GM12873 (cell line): ENCODE results near the gene EDEM3.

Experiments
- TF ChIP-seq, protein P1 (sequence below): IDR thresholded peaks from 2 replicates; pipeline ENCODE4 v1.5.1; 2012; ENCODE audit warnings: low read depth, mild to moderate bottlenecking, moderate library complexity, low read length, control low read depth; ENCODE audit not compliant: insufficient read depth; ENCODE audit errors: missing control alignments

The EDEM3 gene

DNA sequence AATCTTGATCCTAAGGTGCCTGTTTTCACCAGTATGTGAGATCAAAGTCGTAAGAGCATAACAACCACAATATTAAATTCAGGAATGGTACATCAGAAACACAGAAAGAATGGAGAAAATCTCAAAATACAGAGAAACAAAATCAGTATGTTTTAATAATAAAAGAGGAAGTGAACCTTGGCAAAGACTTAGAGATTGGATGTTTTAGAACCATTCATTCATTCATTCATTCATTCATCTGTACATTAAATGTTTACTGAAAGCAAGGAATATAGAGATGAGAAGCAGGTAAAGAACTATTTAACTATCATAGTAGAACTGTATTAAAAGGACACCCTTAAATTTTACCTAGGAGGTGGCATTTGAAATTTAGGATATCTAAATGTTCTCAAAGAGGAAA lies 55.7 kb downstream of the EDEM3 start:
- TF ChIP-seq, protein P1, sequence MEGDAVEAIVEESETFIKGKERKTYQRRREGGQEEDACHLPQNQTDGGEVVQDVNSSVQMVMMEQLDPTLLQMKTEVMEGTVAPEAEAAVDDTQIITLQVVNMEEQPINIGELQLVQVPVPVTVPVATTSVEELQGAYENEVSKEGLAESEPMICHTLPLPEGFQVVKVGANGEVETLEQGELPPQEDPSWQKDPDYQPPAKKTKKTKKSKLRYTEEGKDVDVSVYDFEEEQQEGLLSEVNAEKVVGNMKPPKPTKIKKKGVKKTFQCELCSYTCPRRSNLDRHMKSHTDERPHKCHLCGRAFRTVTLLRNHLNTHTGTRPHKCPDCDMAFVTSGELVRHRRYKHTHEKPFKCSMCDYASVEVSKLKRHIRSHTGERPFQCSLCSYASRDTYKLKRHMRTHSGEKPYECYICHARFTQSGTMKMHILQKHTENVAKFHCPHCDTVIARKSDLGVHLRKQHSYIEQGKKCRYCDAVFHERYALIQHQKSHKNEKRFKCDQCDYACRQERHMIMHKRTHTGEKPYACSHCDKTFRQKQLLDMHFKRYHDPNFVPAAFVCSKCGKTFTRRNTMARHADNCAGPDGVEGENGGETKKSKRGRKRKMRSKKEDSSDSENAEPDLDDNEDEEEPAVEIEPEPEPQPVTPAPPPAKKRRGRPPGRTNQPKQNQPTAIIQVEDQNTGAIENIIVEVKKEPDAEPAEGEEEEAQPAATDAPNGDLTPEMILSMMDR = no peak

DNA sequence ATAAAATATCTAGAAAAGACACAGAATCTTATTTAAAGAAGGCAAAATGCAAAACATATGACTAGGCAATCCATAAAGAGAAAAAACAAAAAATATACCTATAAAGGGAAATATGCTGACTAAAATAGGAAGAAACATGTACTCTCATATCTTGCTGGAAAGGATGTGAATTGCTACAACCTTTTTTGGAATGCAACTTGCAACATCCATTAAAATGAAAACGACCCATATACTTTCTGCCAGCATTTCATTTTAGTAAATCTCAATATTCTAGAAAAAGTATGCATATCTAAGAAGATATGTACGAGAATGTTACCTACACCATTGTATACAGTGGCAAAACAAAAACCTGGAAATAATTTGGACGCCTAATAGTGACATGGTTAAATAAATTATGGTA lies 56.6 kb downstream of the EDEM3 start:
- TF ChIP-seq, protein P1 = no peak

DNA sequence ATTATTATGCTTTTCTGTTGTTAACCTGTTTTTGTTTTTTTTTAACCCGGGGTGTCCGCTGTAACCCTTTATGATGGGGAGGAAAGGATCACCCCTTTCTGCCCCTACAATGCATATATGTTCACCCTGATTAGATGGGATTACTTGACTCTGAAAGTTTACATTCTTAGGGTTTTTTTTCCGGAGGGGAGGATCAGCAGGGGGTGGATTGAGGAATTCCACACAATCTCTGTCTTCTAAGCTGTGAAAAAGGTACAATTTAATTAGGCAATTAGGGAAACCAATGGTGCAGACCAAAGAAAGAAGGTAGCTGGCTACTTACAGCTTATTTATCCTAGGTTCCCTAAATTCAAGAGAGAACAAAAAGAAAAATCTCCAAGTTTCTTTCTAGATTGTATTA lies 58.3 kb downstream of the EDEM3 start:
- TF ChIP-seq, protein P1 = no peak

DNA sequence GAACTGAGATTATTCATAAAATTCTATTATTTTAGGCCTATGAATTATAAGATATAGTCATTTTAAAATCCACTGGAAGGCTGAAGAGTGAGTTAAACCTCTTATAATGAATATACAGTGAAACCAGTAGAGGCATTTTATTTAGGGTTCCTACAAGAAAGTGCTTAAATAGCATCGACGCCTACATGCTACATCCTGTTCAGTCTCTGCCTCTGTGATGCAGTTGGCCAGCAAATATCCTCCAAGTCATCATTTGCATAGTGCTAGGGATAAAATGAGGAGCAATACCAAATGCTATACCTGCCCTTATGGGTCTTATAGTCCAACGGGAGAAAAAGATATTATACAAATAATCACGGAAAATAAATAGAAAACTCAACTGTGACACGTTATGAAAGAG lies 59.6 kb downstream of the EDEM3 start:
- TF ChIP-seq, protein P1 = no peak

DNA sequence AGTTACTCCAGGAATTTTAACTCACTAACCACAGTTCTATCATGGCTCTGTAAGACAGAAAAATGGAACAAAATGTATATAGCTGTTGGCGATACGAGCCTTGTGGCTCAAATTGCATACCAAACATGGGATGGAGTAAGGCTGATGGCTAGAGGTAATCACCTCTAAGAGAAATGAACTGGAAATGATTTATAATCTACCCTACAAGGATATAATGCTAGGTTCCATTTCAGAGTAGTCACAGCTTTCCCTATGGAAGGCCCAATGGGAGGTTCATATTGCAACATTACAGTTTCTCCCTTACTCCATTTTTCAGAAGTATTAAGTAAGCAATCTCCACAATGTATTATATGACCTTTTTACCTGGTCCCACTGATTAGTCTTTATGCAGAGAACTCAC lies 61.6 kb downstream of the EDEM3 start:
- TF ChIP-seq, protein P1 = no peak

DNA sequence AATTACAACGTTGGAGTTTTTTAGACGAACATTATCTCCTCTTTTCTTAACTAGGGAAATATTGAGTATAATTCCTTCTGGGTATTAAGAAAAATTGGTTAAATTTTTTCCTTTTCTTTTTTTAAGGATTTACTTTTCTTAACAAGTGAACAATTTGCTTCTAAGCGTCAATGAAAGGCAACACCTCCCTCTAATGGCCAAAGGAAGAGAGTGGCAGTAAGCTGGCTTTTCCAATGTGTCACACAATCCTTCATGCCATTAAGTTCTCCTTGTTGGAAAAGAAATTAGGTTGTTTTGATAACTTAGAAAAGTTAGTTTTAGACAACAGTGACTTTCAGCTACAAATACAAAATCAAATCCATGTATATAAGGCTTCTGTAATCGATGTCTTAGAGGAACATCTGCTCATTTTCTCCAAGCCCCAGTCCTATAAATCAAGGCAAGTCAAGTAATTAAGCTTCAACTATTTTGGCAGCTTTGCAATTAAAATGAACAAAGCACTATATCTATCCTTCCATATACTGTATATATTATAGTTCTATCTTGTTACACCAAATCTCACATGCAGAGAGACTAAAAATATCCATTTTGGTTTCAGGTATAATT lies 62.8 kb downstream of the EDEM3 start:
- TF ChIP-seq, protein P1 = peak; percentile 58

DNA sequence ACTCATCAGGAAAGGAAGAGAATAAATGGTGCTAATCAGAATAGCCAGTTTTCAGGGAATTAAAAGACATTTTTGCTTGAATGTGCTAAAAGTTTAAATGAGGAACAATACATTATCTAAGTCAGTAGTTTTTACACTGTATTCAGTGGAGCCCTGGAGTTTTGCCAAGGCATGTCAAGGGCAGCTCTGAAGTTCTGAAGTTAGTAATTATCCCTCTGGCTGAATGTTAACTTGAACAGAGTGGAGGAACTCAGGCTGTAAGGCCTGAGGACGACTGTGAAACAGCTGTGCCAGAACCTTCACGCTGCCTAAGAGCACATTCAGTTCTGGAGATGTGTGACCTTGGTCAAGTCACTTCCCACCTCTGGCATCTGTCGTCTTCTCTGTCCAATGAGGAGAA lies 68.1 kb downstream of the EDEM3 start:
- TF ChIP-seq, protein P1 = no peak
